OCI-LY3 (cell line): ENCODE data around the gene TIMP4.

Experiments used
- EZH2phosphoT487 ChIP-seq: fragments of 200-600 bp; shearing (Covaris generic); IDR thresholded peaks from 2 replicates; pipeline ENCODE4 v1.6.1; 2018; ENCODE audit warnings: antibody characterized with exemption, mixed run types, low read depth
- TF ChIP-seq, protein P1 (sequence below): fragments of 200-600, 300-600 bp; sonication (generic); IDR thresholded peaks from 2 replicates; pipeline ENCODE4 v1.5.1; 2014; ENCODE audit warnings: antibody characterized with exemption, low read length, low read depth

DNA sequence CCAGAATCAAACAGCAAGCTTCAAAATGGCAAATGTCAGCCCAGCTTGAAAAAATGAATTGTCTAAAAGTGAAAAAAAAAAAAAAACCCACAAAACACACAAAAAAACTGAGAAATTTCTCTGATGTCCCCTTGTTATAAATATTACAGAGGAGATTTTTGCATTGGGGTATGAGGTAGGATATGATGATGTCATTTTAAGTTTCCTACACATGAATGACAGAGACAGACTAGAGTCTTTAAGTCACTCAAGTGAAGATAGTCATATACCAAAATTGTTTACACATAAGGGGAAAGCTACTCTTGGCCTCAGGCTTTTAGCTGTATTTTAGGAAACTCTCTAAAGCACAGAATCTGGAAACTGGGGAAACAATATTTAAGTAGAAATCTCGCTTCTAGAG lies 32.9 kb downstream of the TIMP4 start:
- TF ChIP-seq, protein P1, sequence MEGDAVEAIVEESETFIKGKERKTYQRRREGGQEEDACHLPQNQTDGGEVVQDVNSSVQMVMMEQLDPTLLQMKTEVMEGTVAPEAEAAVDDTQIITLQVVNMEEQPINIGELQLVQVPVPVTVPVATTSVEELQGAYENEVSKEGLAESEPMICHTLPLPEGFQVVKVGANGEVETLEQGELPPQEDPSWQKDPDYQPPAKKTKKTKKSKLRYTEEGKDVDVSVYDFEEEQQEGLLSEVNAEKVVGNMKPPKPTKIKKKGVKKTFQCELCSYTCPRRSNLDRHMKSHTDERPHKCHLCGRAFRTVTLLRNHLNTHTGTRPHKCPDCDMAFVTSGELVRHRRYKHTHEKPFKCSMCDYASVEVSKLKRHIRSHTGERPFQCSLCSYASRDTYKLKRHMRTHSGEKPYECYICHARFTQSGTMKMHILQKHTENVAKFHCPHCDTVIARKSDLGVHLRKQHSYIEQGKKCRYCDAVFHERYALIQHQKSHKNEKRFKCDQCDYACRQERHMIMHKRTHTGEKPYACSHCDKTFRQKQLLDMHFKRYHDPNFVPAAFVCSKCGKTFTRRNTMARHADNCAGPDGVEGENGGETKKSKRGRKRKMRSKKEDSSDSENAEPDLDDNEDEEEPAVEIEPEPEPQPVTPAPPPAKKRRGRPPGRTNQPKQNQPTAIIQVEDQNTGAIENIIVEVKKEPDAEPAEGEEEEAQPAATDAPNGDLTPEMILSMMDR = no peak
- TF ChIP-seq EZH2phosphoT487 = no peak
